Colonic mucosa (tissue), 4 donors: ENCODE data around the gene KRT28. TPM values are rescaled to one million over a fixed set of nuclear protein-coding genes. Genes with fewer than 3 reads are reported as not detected.
"Not testable (repeated sequence)": the region's sequence is repeated elsewhere in the genome, so short reads cannot be mapped to it uniquely, and the experiment has no call there.

ENCODE experiments used
- DNase-seq: peaks from one replicate; pipeline ENCODE4 v3.0.0-alpha.2; 2020
- H3K27ac ChIP-seq: fragments of 200-600 bp; one replicate; pipeline ENCODE4 v1.8.0; 2021
- H3K27me3 ChIP-seq: fragments of 200-600 bp; one replicate; pipeline ENCODE4 v1.8.0; 2021
- H3K36me3 ChIP-seq: fragments of 200-600 bp; one replicate; pipeline ENCODE4 v1.8.0; 2021
- H3K4me1 ChIP-seq: fragments of 200-600 bp; one replicate; pipeline ENCODE4 v1.8.0; 2021; ENCODE audit warnings: mild to moderate bottlenecking
- H3K4me3 ChIP-seq: fragments of 200-600 bp; one replicate; pipeline ENCODE4 v1.8.0; 2021
- H3K9ac ChIP-seq, 2 donors: one replicate each; pipeline ENCODE4 v1.7.0; 2013; ENCODE audit warnings: control low read depth in 2 of 2, low read depth in 2 of 2, low read length in 2 of 2
- H3K9me3 ChIP-seq: fragments of 200-600 bp; one replicate; pipeline ENCODE4 v1.8.0; 2021
- intact Hi-C: fragments of 100-400 bp; cut with DNase I; formaldehyde crosslinking; loops from one replicate; pipeline ENCODE4 v1.14.1; 2022
- total RNA-seq, 2 donors: library from RNA; stranded (reverse); fragmentation: NEBNext Ultra II Directional in 1 of 2; extraction: Animal tissue kit (Norgen Biotek cat#: 25700) in 1 of 2; gene quantifications; one replicate each; pipeline ENCODE4 v1.2.1, GENCODE V29; 2021
- TF ChIP-seq, protein P1 (sequence below): fragments of 200-600 bp; IDR thresholded peaks from one replicate; pipeline ENCODE4 v1.8.0; 2022; ENCODE audit warnings: antibody characterized with exemption, mild to moderate bottlenecking
- donor health status: healthy.
- donor health status: DM: no; HTN: no; CAD: no.
- donor health status: DM: no; HTN: no; CAD: no.

The KRT28 gene
- total RNA-seq, 2 donors from 2014 or later = not detected

DNA sequence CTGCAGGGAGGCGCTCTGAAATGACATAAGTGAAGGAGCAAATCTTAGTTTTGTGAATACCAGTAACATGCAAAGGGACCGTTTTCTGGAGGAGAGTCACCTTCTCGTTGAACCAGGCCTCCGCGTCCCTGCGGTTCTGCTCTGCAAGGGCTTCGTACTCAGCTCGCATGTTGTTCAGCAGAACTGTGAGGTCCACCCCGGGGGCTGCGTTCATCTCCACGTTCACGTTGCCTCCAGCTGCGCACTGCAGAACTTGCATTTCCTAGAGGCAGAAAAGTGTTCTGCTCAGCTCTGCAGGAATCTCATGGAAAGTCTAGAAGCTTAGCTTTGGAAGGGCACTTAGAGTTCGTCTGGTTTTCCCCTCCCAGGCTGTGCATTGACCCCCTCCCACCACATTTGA lies 48.7 kb downstream of the KRT28 start:
- no peaks in the 10 kb centered on the region for H3K36me3 ChIP-seq
- no peak overlapping the region for H3K4me3 ChIP-seq
- intact Hi-C loops = no loop called here
- no peak overlapping the region for H3K27ac ChIP-seq
- no peaks in the 10 kb centered on the region for H3K9me3 ChIP-seq
- H3K9ac ChIP-seq = no peak overlapping the region
- DNase-seq = no peak
- H3K4me1 ChIP-seq = no peaks in the 10 kb centered on the region
- H3K27me3 ChIP-seq = no peaks in the 10 kb centered on the region
- TF ChIP-seq, protein P1, sequence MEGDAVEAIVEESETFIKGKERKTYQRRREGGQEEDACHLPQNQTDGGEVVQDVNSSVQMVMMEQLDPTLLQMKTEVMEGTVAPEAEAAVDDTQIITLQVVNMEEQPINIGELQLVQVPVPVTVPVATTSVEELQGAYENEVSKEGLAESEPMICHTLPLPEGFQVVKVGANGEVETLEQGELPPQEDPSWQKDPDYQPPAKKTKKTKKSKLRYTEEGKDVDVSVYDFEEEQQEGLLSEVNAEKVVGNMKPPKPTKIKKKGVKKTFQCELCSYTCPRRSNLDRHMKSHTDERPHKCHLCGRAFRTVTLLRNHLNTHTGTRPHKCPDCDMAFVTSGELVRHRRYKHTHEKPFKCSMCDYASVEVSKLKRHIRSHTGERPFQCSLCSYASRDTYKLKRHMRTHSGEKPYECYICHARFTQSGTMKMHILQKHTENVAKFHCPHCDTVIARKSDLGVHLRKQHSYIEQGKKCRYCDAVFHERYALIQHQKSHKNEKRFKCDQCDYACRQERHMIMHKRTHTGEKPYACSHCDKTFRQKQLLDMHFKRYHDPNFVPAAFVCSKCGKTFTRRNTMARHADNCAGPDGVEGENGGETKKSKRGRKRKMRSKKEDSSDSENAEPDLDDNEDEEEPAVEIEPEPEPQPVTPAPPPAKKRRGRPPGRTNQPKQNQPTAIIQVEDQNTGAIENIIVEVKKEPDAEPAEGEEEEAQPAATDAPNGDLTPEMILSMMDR = no peak

DNA sequence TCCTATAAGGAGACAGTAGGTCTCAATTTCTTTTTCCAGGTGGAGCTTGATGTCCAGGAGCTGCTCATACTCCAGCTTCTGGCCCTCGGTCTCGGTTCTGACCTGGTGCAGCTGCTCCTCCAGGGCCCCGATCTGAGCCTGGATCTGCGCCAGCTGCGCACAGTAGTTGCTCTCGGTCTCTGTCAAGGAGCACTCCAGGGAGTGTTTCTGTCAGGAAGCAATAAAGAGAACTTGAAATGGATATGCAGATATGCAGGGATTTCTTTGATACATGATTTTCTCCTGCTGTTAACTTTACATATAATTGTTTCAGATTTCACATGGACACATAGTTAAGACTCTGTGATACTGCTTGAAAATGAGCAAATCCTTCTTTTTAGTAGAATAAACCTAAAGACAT lies 49.4 kb downstream of the KRT28 start:
- Histone ChIP-seq H3K4me3 (no peak overlapping the region), H3K27ac (no peak overlapping the region), H3K27me3 (no peaks in the 10 kb centered on the region), H3K9me3 (no peaks in the 10 kb centered on the region), H3K36me3 (no peaks in the 10 kb centered on the region), H3K4me1 (no peaks in the 10 kb centered on the region), H3K9ac (no peak overlapping the region)
- TF ChIP-seq, protein P1 = no peak
- intact Hi-C loops = no loop called here
- DNase-seq = no peak

DNA sequence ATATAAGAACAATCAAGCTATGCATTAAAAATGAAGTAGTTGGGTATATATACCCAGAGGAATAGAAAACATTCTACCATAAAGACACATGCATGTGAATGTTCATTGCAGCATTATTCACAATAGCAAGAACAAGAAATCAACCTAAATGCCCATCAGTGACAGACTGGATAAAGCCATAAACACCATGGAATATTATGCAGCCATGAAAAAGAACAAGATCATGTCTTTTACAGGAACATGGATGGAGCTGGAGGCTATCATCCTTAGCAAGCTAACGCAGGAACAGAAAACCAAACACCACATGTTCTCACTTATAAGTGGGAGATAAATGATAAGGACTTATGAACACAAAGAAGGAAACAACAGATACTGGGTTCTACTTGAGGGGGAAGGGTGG lies 51.1 kb downstream of the KRT28 start:
- intact Hi-C loops = not testable (repeated sequence)

More for the DNA sequence above, 51.1 kb downstream of the KRT28 start:
- not testable (repeated sequence) for H3K9ac ChIP-seq, H3K4me3 ChIP-seq, H3K4me1 ChIP-seq, H3K27ac ChIP-seq, DNase-seq, H3K36me3 ChIP-seq, H3K9me3 ChIP-seq, H3K27me3 ChIP-seq

Other genes starting within 250 kb of the KRT28 start
- gene CCR7, start 234.5 kb downstream of the KRT28 start, total RNA-seq = 1 to 10 TPM in 1 of 2 donors, under 1 TPM in 1; 0.72 to 1.9 TPM
- gene SMARCE1, start 152.1 kb downstream of the KRT28 start, total RNA-seq = 10 to 100 TPM; 73.0 to 80.9 TPM
- under 1 TPM in 1 of 2 donors, not detected in 1; 0.69 TPM for gene KRT222, start 134.8 kb downstream of the KRT28 start, total RNA-seq
- 1 to 10 TPM in 1 of 2 donors, under 1 TPM in 1; 0.57 to 1.1 TPM for gene KRT24, start 96.2 kb downstream of the KRT28 start, total RNA-seq
- not detected for gene KRT25, start 44.6 kb downstream of the KRT28 start, total RNA-seq
- gene KRT26, start 27.8 kb downstream of the KRT28 start, total RNA-seq = not detected
- not detected for gene KRT27, start 17.4 kb downstream of the KRT28 start, total RNA-seq
- 10 to 100 TPM; 33.6 to 35.1 TPM for gene KRT10, start 22.7 kb upstream of the KRT28 start, total RNA-seq
- 1 to 10 TPM; 2.2 to 4.4 TPM for gene KRT12, start 67.3 kb upstream of the KRT28 start, total RNA-seq
- 1,000 to 10,000 TPM; 1,610 to 1,735 TPM for gene KRT20, start 85.3 kb upstream of the KRT28 start, total RNA-seq
- 1 to 10 TPM in 1 of 2 donors, under 1 TPM in 1; 0.27 to 1.2 TPM for gene KRT23, start 137.7 kb upstream of the KRT28 start, total RNA-seq
- not detected for gene KRT39, start 167.0 kb upstream of the KRT28 start, total RNA-seq
- under 1 TPM in 1 of 2 donors, not detected in 1; 0.32 TPM for gene KRT40, start 184.4 kb upstream of the KRT28 start, total RNA-seq
- gene KRTAP3-3, start 194.2 kb upstream of the KRT28 start, total RNA-seq = not detected
- not detected for gene KRTAP3-2, start 199.9 kb upstream of the KRT28 start, total RNA-seq
- gene KRTAP3-1, start 209.2 kb upstream of the KRT28 start, total RNA-seq = not detected
- not detected for gene KRTAP1-5, start 227.2 kb upstream of the KRT28 start, total RNA-seq
- gene KRTAP1-4, start 230.2 kb upstream of the KRT28 start, total RNA-seq = not detected
- not detected for gene KRTAP1-3, start 234.9 kb upstream of the KRT28 start, total RNA-seq
- gene KRTAP1-1, start 241.5 kb upstream of the KRT28 start, total RNA-seq = not detected
- not detected for gene KRTAP2-1, start 247.4 kb upstream of the KRT28 start, total RNA-seq